Heart left ventricle (tissue), 16 donors: ENCODE results near the gene ATXN7L3. TPM values are rescaled to one million over a fixed set of nuclear protein-coding genes. Genes with fewer than 3 reads are reported as not detected.

ENCODE experiments used
- ATAC-seq, 4 donors: fragments of 200-7000 bp; cut with Tn5 transposase; one replicate each; pipeline ENCODE4 v1.9.1; 2020 to 2022; ENCODE audit warnings: moderate library complexity in 4 of 4, mild to moderate bottlenecking in 3 of 4, moderate number of reproducible peaks in 1 of 4
- DNase-seq, 5 donors: peaks; one replicate each; pipeline ENCODE4 v3.0.0-alpha.2; 2020
- H3K27ac ChIP-seq, 12 donors: fragments of 200-600 bp; sonication (generic) in 4 of 12; one replicate each; pipeline versions ENCODE4 v1.5.0 to v1.8.0; 2016 to 2022; ENCODE audit warnings: mild to moderate bottlenecking in 2 of 12
- H3K27me3 ChIP-seq, 9 donors: fragments of 200-600 bp; sonication (generic) in 2 of 9; one replicate each; pipeline versions ENCODE4 v1.5.1 to v1.8.0; 2016 to 2022; ENCODE audit warnings: mild to moderate bottlenecking in 3 of 9
- H3K36me3 ChIP-seq, 9 donors: fragments of 200-600 bp; sonication (generic) in 2 of 9; one replicate each; pipeline versions ENCODE4 v1.5.0 to v1.8.0; 2018 to 2022; ENCODE audit warnings: mild to moderate bottlenecking in 2 of 9
- H3K4me1 ChIP-seq, 12 donors: fragments of 200-600 bp; sonication (generic) in 4 of 12; one replicate each; pipeline versions ENCODE4 v1.5.0 to v1.8.0; 2016 to 2022; ENCODE audit warnings: mild to moderate bottlenecking in 3 of 12
- H3K4me3 ChIP-seq, 12 donors: fragments of 200-600 bp; sonication (generic) in 4 of 12; one replicate each; pipeline versions ENCODE4 v1.5.0 to v1.8.0; 2017 to 2022; ENCODE audit warnings: mild to moderate bottlenecking in 9 of 12, moderate library complexity in 4 of 12
- H3K9me3 ChIP-seq, 12 donors: fragments of 200-600 bp; sonication (generic) in 4 of 12; one replicate each; pipeline versions ENCODE4 v1.5.0 to v1.8.0; 2016 to 2022; ENCODE audit warnings: mild to moderate bottlenecking in 1 of 12
- CTCF ChIP-seq, 12 donors: fragments of 200-600 bp; sonication (generic) in 4 of 12; IDR thresholded peaks; one replicate each; pipeline versions ENCODE4 v1.5.0 to v1.8.0; 2018 to 2022; ENCODE audit warnings: antibody characterized with exemption in 12 of 12, mild to moderate bottlenecking in 5 of 12
- POLR2A ChIP-seq, 2 donors: fragments of 450-650 bp; IDR thresholded peaks; one replicate each; pipeline ENCODE4 v1.6.1; 2017; ENCODE audit warnings: antibody characterized with exemption in 2 of 2, mild to moderate bottlenecking in 2 of 2, moderate library complexity in 2 of 2
- WGBS, 4 donors: extraction: QIAGEN DNeasy Blood & Tissue Kit in 2 of 4; methylation state at CpG; one replicate each; pipeline versions ENCODE4 v1.1.5 to v1.1.7; 2013 to 2018; 5-methylcytosine and 5-hydroxymethylcytosine counted together
- intact Hi-C, 10 donors: fragments of 100-400 bp; cut with DNase I; formaldehyde crosslinking; loops; one replicate each; pipeline versions ENCODE4 v1.11.1 to v1.14.2; 2022
- polyA plus RNA-seq, 2 donors: library from polyadenylated mRNA; stranded (reverse); fragments of 200-250 nt; gene quantifications; one replicate each; pipeline ENCODE4 v1.2.3, GENCODE V29; 2013
- total RNA-seq, 9 donors: library from RNA; depleted of rRNA in 2 of 9; stranded (reverse); fragments of >200 nt in 2 of 9; fragmentation: NEBNext Ultra II Directional in 3 of 9; extraction: Animal tissue kit (Norgen Biotek cat#: 25700) in 3 of 9; gene quantifications; one replicate each; pipeline versions ENCODE4 v1.1.0 to v1.2.4, GENCODE V29; 2016 to 2023
- donor health status: ischemic (EF 13 %, LVEDD 7.1; RV severe dilation, severe dysfunction).
- donor health status: healthy with polysubstance abuse.
- donor health status: DM: no; HTN: yes; CAD: no.
- donor health status: DM: no; HTN: no; CAD: no.
- donor health status: ischemic (EF 25% LVEDD 6.9; RV normal size, moderate dysfunction).
- donor health status: ischemic (EF 25% LVEDD 5.7; RV mildly dilated, moderate dysfunction).
- donor health status: healthy.
- donor health status: DM: yes; HTN: yes; CAD: no.
- donor health status: ischemic (EF 35%, LVEDD 5.7; RV mildly dilated, moderate dysfunction).
- donor health status: nonischemic (EF 11% LVEDD 7.7; RV severe dilation, severe dysfunction).
- donor health status: DM: yes; HTN: yes; CAD: no.
- donor health status: PGD.
- donor health status: ischemic (EF 29% LVEDD 5.4; RV normal size, mild dysfunction).
- donor health status: nonischemic (EF 23%, LVEDD 6.1; RV moderate dilation, normal function).

The ATXN7L3 gene
- total and polyA plus RNA-seq, 11 donors = 24.1 to 54.4 (median 35.3) TPM

- Histone ChIP-seq H3K27ac (peak overlapping the region; percentile 97 to 100 (median 100)), H3K36me3 (peaks cover 0 to under 1% (median 0%) of the 10 kb centered on the region in 9 donors), H3K9me3 (no peaks in the 10 kb centered on the region), H3K4me3 (peak overlapping the region; percentile 76 to 100 (median 96)), H3K4me1 (peaks cover 4 to 35% (median 28%) of the 10 kb centered on the region in 12 donors), H3K27me3 (no peaks in the 10 kb centered on the region)
- peak; percentile 87 to 89 (median 87) for DNase-seq
- intact Hi-C loops = loop anchor here in 7 of 10 donors (1.0 to 10.0 kb wide), 4 partner anchors 53 to 104 kb away; partner anchors contain the start of gene RUNDC3A (in 1 of the 7)
- TF ChIP-seq CTCF (IDR thresholded peaks at IDR 0.05) (peak in 8 of 12 donors; percentile 3 to 56 (median 28)), POLR2A (IDR thresholded peaks at IDR 0.05) (peak; percentile 33 to 87)
- peak; percentile 35 to 65 (median 44) for ATAC-seq
- 1 to 3% (median 1%) methylated on average over 33 to 36 of the region's 36 CpGs for WGBS, 4 donors
These were observed 22.6 kb upstream of the ATXN7L3 start for GRCh38 chr17:44222112-44222869.

- H3K4me1 ChIP-seq = peaks cover 4 to 40% (median 34%) of the 10 kb centered on the region in 12 donors
- peaks cover 0 to 5% (median 2%) of the 10 kb centered on the region in 9 donors for H3K36me3 ChIP-seq
- ATAC-seq = no peak
- DNase-seq = peak in 2 of 5 donors; percentile 51 to 54
- intact Hi-C loops = loop anchor here in 8 of 10 donors (1.0 to 10.0 kb wide), 4 partner anchors 53 to 105 kb away; partner anchors contain the start of gene RUNDC3A (in 1 of the 8)
- TF ChIP-seq CTCF (IDR thresholded peaks at IDR 0.05) = no peak
- TF ChIP-seq POLR2A (IDR thresholded peaks at IDR 0.05) = no peak
- peak overlapping the region; percentile 97 to 100 (median 100) for H3K27ac ChIP-seq
- no peaks in the 10 kb centered on the region for H3K9me3 ChIP-seq
- H3K27me3 ChIP-seq = no peaks in the 10 kb centered on the region
- peak overlapping the region; percentile 76 to 100 (median 96) for H3K4me3 ChIP-seq
- 0 to 1% (median 1%) methylated on average over 17 of the region's 17 CpGs for WGBS, 4 donors
These were observed 22.1 kb upstream of the ATXN7L3 start for GRCh38 chr17:44221862-44222111.

GRCh38 chr17:44221084-44221861, 21.6 kb upstream of the ATXN7L3 start:
- Histone ChIP-seq H3K36me3 (peaks cover under 1 to 10% (median 8%) of the 10 kb centered on the region in 9 donors), H3K27me3 (no peaks in the 10 kb centered on the region), H3K4me3 (peak overlapping the region; percentile 76 to 100 (median 96)), H3K27ac (peak overlapping the region; percentile 97 to 100 (median 100)), H3K9me3 (no peaks in the 10 kb centered on the region), H3K4me1 (peaks cover 4 to 45% (median 39%) of the 10 kb centered on the region in 12 donors)
- DNase-seq (peak; percentile 85 to 91 (median 89)), ATAC-seq (peak; percentile 38 to 66 (median 54))
- WGBS, 4 donors = 0 to 1% (median 1%) methylated on average over 51 to 54 of the region's 54 CpGs
- intact Hi-C loops = loop anchor here in 7 of 10 donors (1.0 to 10.0 kb wide), 3 partner anchors 54 to 104 kb away; partner anchors contain the start of gene RUNDC3A (in 1 of the 7)
- TF ChIP-seq CTCF (IDR thresholded peaks at IDR 0.05) (peak in 1 of 12 donors; percentile 14), POLR2A (IDR thresholded peaks at IDR 0.05) (peak in 1 of 2 donors; percentile 53)
